ENCODE measurements around the gene TNFRSF19. TPM values are rescaled to one million over a fixed set of nuclear protein-coding genes. Genes with fewer than 3 reads are reported as not detected.

The TNFRSF19 gene
- total RNA-seq, 1 donor from 2014 or later: 1.6 TPM

- Mint-ChIP-seq H3K4me1 (ENCODE audit: unreplicated experiment) (peaks cover 2% of the 10 kb centered on the region), H3K4me3 (ENCODE audit: unreplicated experiment) (no peak overlapping the region), H3K27me3 (ENCODE audit: unreplicated experiment) (no peaks in the 10 kb centered on the region), H3K9me3 (ENCODE audit: unreplicated experiment) (no peaks in the 10 kb centered on the region), H3K36me3 (ENCODE audit: unreplicated experiment) (no peaks in the 10 kb centered on the region), H3K27ac (ENCODE audit: unreplicated experiment) (no peak overlapping the region)
- TF ChIP-seq CTCF (IDR thresholded peaks at IDR 0.05): no peak
- no peak for DNase-seq (ENCODE audit: extremely low spot score, unreplicated experiment)
These were observed 59.5 kb downstream of the TNFRSF19 start for GRCh38 chr13:23629566-23630272.

GRCh38 chr13:23630349-23631093 lies 60.3 kb downstream of the TNFRSF19 start:
- no peaks in the 10 kb centered on the region for H3K27me3 Mint-ChIP-seq (ENCODE audit: unreplicated experiment)
- no peak for TF ChIP-seq CTCF (IDR thresholded peaks at IDR 0.05)
- H3K36me3 Mint-ChIP-seq (ENCODE audit: unreplicated experiment): no peaks in the 10 kb centered on the region
- peaks cover 2% of the 10 kb centered on the region for H3K4me1 Mint-ChIP-seq (ENCODE audit: unreplicated experiment)
- DNase-seq (ENCODE audit: extremely low spot score, unreplicated experiment): no peak
- H3K9me3 Mint-ChIP-seq (ENCODE audit: unreplicated experiment): no peaks in the 10 kb centered on the region
- H3K4me3 Mint-ChIP-seq (ENCODE audit: unreplicated experiment): no peak overlapping the region
- no peak overlapping the region for H3K27ac Mint-ChIP-seq (ENCODE audit: unreplicated experiment)

- Mint-ChIP-seq H3K27ac (ENCODE audit: unreplicated experiment) (no peak overlapping the region), H3K9me3 (ENCODE audit: unreplicated experiment) (no peaks in the 10 kb centered on the region), H3K4me3 (ENCODE audit: unreplicated experiment) (no peak overlapping the region), H3K4me1 (ENCODE audit: unreplicated experiment) (peaks cover 2% of the 10 kb centered on the region), H3K36me3 (ENCODE audit: unreplicated experiment) (no peaks in the 10 kb centered on the region), H3K27me3 (ENCODE audit: unreplicated experiment) (no peaks in the 10 kb centered on the region)
- no peak for TF ChIP-seq CTCF (IDR thresholded peaks at IDR 0.05)
- DNase-seq (ENCODE audit: extremely low spot score, unreplicated experiment): no peak
These were observed 61.3 kb downstream of the TNFRSF19 start for GRCh38 chr13:23631311-23632047.

- Mint-ChIP-seq H3K9me3 (ENCODE audit: unreplicated experiment) (no peaks in the 10 kb centered on the region), H3K4me3 (ENCODE audit: unreplicated experiment) (no peak overlapping the region), H3K4me1 (ENCODE audit: unreplicated experiment) (peaks cover 2% of the 10 kb centered on the region), H3K27me3 (ENCODE audit: unreplicated experiment) (no peaks in the 10 kb centered on the region), H3K36me3 (ENCODE audit: unreplicated experiment) (no peaks in the 10 kb centered on the region), H3K27ac (ENCODE audit: unreplicated experiment) (no peak overlapping the region)
- DNase-seq (ENCODE audit: extremely low spot score, unreplicated experiment): no peak
- TF ChIP-seq CTCF (IDR thresholded peaks at IDR 0.05): no peak
These were observed 61.9 kb downstream of the TNFRSF19 start for GRCh38 chr13:23632048-23632582.
